Measurements from ENCODE around the gene CTNNA3.
"Not testable (repeated sequence)": the region's sequence is repeated elsewhere in the genome, so short reads cannot be mapped to it uniquely, and the experiment has no call there.

The CTNNA3 gene

GRCh38 chr10:67684140-67684539 is 11.9 kb downstream of the CTNNA3 start:
- not testable (repeated sequence) for H3K4me1 Mint-ChIP-seq; H3K27ac Mint-ChIP-seq; H3K4me3 Mint-ChIP-seq; H3K36me3 Mint-ChIP-seq; DNase-seq; ATAC-seq (replicated peaks); H3K27me3 Mint-ChIP-seq
- peaks cover 16 to 21% of the 10 kb centered on the region in 2 donors for H3K9me3 Mint-ChIP-seq

GRCh38 chr10:67678335-67678974 is 17.5 kb downstream of the CTNNA3 start:
- H3K36me3 Mint-ChIP-seq = peaks cover 0 to 3% of the 10 kb centered on the region in 2 donors
- no peak overlapping the region for H3K4me3 Mint-ChIP-seq
- H3K4me1 Mint-ChIP-seq = peaks cover 5 to 10% of the 10 kb centered on the region in 2 donors
- DNase-seq (no peak), ATAC-seq (replicated peaks) (peak; percentile 45 to 53)
- H3K27ac Mint-ChIP-seq = no peak overlapping the region
- H3K9me3 Mint-ChIP-seq = peaks cover 3 to 4% of the 10 kb centered on the region in 2 donors
- H3K27me3 Mint-ChIP-seq = peaks cover 3 to 36% of the 10 kb centered on the region in 2 donors

- DNase-seq = no peak
- Mint-ChIP-seq H3K27ac (no peak overlapping the region), H3K4me3 (no peak overlapping the region)
Observed at GRCh38 chr10:67676208-67676825, 19.7 kb downstream of the CTNNA3 start.

GRCh38 chr10:67670401-67670800 is 25.6 kb downstream of the CTNNA3 start:
- no peak overlapping the region for H3K4me3 Mint-ChIP-seq
- ATAC-seq (replicated peaks) (no peak), DNase-seq (no peak)
- H3K27me3 Mint-ChIP-seq = peaks cover 1 to 17% of the 10 kb centered on the region in 2 donors
- H3K36me3 Mint-ChIP-seq = no peaks in the 10 kb centered on the region
- H3K4me1 Mint-ChIP-seq = no peaks in the 10 kb centered on the region
- no peak overlapping the region for H3K27ac Mint-ChIP-seq
- H3K9me3 Mint-ChIP-seq = no peaks in the 10 kb centered on the region

More at GRCh38 chr10:67676208-67676825, 19.7 kb downstream of the CTNNA3 start:
- Mint-ChIP-seq H3K9me3 (no peaks in the 10 kb centered on the region), H3K27me3 (peaks cover 3 to 36% of the 10 kb centered on the region in 2 donors), H3K4me1 (peaks cover 5 to 10% of the 10 kb centered on the region in 2 donors), H3K36me3 (no peaks in the 10 kb centered on the region)
- no peak for ATAC-seq (replicated peaks)

- H3K9me3 Mint-ChIP-seq = no peaks in the 10 kb centered on the region
- DNase-seq (no peak), ATAC-seq (replicated peaks) (no peak)
- H3K36me3 Mint-ChIP-seq = no peaks in the 10 kb centered on the region
- no peak overlapping the region for H3K4me3 Mint-ChIP-seq
- H3K4me1 Mint-ChIP-seq = no peaks in the 10 kb centered on the region
- peaks cover 0 to 17% of the 10 kb centered on the region in 2 donors for H3K27me3 Mint-ChIP-seq
- no peak overlapping the region for H3K27ac Mint-ChIP-seq
Observed at GRCh38 chr10:67669978-67670377, 26.0 kb downstream of the CTNNA3 start.

- Mint-ChIP-seq H3K27ac (no peak overlapping the region), H3K4me1 (no peaks in the 10 kb centered on the region), H3K36me3 (no peaks in the 10 kb centered on the region), H3K4me3 (no peak overlapping the region), H3K27me3 (peaks cover 0 to 11% of the 10 kb centered on the region in 2 donors), H3K9me3 (no peaks in the 10 kb centered on the region)
- ATAC-seq (replicated peaks) = no peak
- no peak for DNase-seq
Observed at GRCh38 chr10:67668448-67668847, 27.5 kb downstream of the CTNNA3 start.

GRCh38 chr10:67667035-67667425 is 29.0 kb downstream of the CTNNA3 start:
- H3K36me3 Mint-ChIP-seq = no peaks in the 10 kb centered on the region
- H3K4me1 Mint-ChIP-seq = no peaks in the 10 kb centered on the region
- no peaks in the 10 kb centered on the region for H3K9me3 Mint-ChIP-seq

GRCh38 chr10:67666416-67667034 is 29.5 kb downstream of the CTNNA3 start:
- ATAC-seq (replicated peaks) (no peak), DNase-seq (no peak)
- Mint-ChIP-seq H3K36me3 (no peaks in the 10 kb centered on the region), H3K9me3 (no peaks in the 10 kb centered on the region), H3K27ac (no peak overlapping the region), H3K4me3 (no peak overlapping the region), H3K27me3 (peaks cover 0 to 11% of the 10 kb centered on the region in 2 donors), H3K4me1 (no peaks in the 10 kb centered on the region)

More at GRCh38 chr10:67667035-67667425, 29.0 kb downstream of the CTNNA3 start:
- DNase-seq = no peak
- peaks cover 0 to 11% of the 10 kb centered on the region in 2 donors for H3K27me3 Mint-ChIP-seq
- no peak overlapping the region for H3K27ac Mint-ChIP-seq
- no peak for ATAC-seq (replicated peaks)
- H3K4me3 Mint-ChIP-seq = no peak overlapping the region

- Mint-ChIP-seq H3K4me3 (no peak overlapping the region), H3K27ac (no peak overlapping the region), H3K27me3 (peaks cover 0 to 5% of the 10 kb centered on the region in 2 donors), H3K36me3 (no peaks in the 10 kb centered on the region), H3K9me3 (no peaks in the 10 kb centered on the region), H3K4me1 (no peaks in the 10 kb centered on the region)
- DNase-seq = no peak
- no peak for ATAC-seq (replicated peaks)
Observed at GRCh38 chr10:67665491-67665890, 30.5 kb downstream of the CTNNA3 start.

- H3K27me3 Mint-ChIP-seq = peaks cover 3 to 10% of the 10 kb centered on the region in 2 donors
- H3K36me3 Mint-ChIP-seq = no peaks in the 10 kb centered on the region
- ATAC-seq (replicated peaks) (no peak), DNase-seq (no peak)
- H3K4me1 Mint-ChIP-seq = no peaks in the 10 kb centered on the region
- H3K4me3 Mint-ChIP-seq = no peak overlapping the region
- no peaks in the 10 kb centered on the region for H3K9me3 Mint-ChIP-seq
- no peak overlapping the region for H3K27ac Mint-ChIP-seq
Observed at GRCh38 chr10:67664942-67665341, 31.1 kb downstream of the CTNNA3 start.

- Mint-ChIP-seq H3K36me3 (no peaks in the 10 kb centered on the region), H3K27ac (no peak overlapping the region)
- no peak for DNase-seq
Observed at GRCh38 chr10:67663449-67664087, 32.4 kb downstream of the CTNNA3 start.

GRCh38 chr10:67662415-67662814 is 33.6 kb downstream of the CTNNA3 start:
- no peak for ATAC-seq (replicated peaks)
- H3K27me3 Mint-ChIP-seq = peaks cover 10 to 25% of the 10 kb centered on the region in 2 donors
- H3K27ac Mint-ChIP-seq = no peak overlapping the region
- DNase-seq = no peak
- no peaks in the 10 kb centered on the region for H3K9me3 Mint-ChIP-seq
- H3K36me3 Mint-ChIP-seq = no peaks in the 10 kb centered on the region
- H3K4me3 Mint-ChIP-seq = no peak overlapping the region
- H3K4me1 Mint-ChIP-seq = no peaks in the 10 kb centered on the region

More at GRCh38 chr10:67663449-67664087, 32.4 kb downstream of the CTNNA3 start:
- ATAC-seq (replicated peaks) = no peak
- Mint-ChIP-seq H3K9me3 (no peaks in the 10 kb centered on the region), H3K27me3 (peaks cover 3 to 17% of the 10 kb centered on the region in 2 donors), H3K4me1 (no peaks in the 10 kb centered on the region), H3K4me3 (no peak overlapping the region)

- Mint-ChIP-seq H3K27me3 (peaks cover 23 to 38% of the 10 kb centered on the region in 2 donors), H3K9me3 (no peaks in the 10 kb centered on the region), H3K4me3 (no peak overlapping the region), H3K27ac (no peak overlapping the region), H3K36me3 (no peaks in the 10 kb centered on the region), H3K4me1 (no peaks in the 10 kb centered on the region)
- DNase-seq (no peak), ATAC-seq (replicated peaks) (no peak)
Observed at GRCh38 chr10:67659497-67659896, 36.5 kb downstream of the CTNNA3 start.

GRCh38 chr10:67657775-67658174 is 38.2 kb downstream of the CTNNA3 start:
- H3K36me3 Mint-ChIP-seq = no peaks in the 10 kb centered on the region
- no peaks in the 10 kb centered on the region for H3K4me1 Mint-ChIP-seq
- H3K27me3 Mint-ChIP-seq = peaks cover 26 to 38% of the 10 kb centered on the region in 2 donors
- no peak for ATAC-seq (replicated peaks)
- H3K27ac Mint-ChIP-seq = no peak overlapping the region
- no peaks in the 10 kb centered on the region for H3K9me3 Mint-ChIP-seq
- no peak overlapping the region for H3K4me3 Mint-ChIP-seq
- DNase-seq = no peak

All from stimulated activated naive B cell treated with anti-CD40 and anti-IgM and Interleukin-4, amounts not matched to agents 10 μg/mL and 1 μg/mL and 100 μg/mL, for 72 hours (primary cell).